ENCODE data around the gene NXPE3.

Gene NXPE3

DNA sequence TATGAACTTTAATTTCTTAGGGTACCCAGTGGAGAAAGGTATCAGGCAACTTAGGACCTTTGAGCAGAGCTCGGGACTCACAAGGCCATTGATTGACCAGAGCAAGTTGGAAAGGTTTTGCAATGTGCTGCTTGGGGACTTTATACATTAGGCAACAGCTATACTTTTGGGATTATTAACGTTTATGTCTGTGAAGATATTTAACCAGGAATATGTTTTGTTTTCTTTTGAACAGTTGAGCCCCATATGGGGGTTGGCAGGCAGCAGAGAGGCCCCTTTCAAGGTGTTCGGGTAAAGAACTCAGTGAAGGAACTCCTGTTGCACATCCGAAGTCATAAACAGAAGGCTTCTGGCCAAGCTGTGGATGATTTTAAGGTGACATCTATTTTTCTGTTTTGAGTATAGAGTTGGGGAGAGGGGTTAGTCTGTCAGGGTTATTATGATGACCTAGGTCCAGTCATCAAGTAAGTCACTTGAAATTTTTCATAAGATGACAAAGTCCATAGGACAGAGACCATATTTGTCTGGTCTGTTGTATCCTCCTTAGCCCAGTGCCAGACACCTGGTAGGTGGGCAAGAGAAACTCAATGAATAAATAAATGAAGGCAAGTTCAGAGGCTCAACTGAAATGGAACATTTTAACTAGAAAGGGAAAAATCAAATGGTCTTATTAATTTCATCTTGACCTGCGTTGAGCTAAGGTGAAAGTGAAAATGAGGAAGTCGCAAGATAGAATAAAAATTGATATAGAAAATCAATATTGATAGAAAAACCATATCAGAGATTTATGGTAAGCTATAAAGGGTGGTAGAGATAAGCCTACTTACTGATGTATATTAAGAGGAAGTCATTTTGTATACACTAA is 73.1 kb downstream of the NXPE3 start:
- no peak for DNase-seq (ENCODE audit: low read depth)
- H3K4me3 ChIP-seq (ENCODE audit: low read length) = peak overlapping the region; percentile 88
- TF ChIP-seq CTCF (IDR thresholded peaks at IDR 0.05; ENCODE audit: insufficient read depth, low read depth, low read length, missing control alignments) = no peak

GRCh38 chr3:101852983-101853840 is 74.2 kb downstream of the NXPE3 start:
- DNase-seq (ENCODE audit: low read depth) = no peak
- no peak overlapping the region for H3K4me3 ChIP-seq (ENCODE audit: low read length)
- TF ChIP-seq CTCF (IDR thresholded peaks at IDR 0.05; ENCODE audit: insufficient read depth, low read depth, low read length, missing control alignments) = no peak

DNA sequence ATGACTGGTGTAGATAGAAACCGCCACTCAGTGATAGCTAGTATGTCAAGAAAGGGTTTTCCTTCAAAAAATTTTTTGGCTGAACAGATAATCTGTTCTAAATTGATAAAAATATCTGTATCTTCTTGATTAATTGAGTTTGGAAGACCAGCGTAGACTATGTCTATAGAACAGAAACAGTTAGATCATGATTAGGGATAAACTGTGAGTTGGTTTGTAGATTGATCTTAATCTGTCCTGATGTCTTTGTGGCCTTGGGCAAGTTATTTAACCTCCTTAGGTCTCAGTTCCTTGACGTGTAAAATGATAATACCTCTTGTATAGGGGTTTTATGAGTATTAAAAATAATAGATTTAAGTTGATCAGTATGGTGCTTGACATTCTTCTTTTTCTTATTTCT is 75.0 kb downstream of the NXPE3 start:
- TF ChIP-seq CTCF (IDR thresholded peaks at IDR 0.05; ENCODE audit: insufficient read depth, low read depth, low read length, missing control alignments) = no peak
- DNase-seq (ENCODE audit: low read depth) = no peak
- H3K4me3 ChIP-seq (ENCODE audit: low read length) = no peak overlapping the region

DNA sequence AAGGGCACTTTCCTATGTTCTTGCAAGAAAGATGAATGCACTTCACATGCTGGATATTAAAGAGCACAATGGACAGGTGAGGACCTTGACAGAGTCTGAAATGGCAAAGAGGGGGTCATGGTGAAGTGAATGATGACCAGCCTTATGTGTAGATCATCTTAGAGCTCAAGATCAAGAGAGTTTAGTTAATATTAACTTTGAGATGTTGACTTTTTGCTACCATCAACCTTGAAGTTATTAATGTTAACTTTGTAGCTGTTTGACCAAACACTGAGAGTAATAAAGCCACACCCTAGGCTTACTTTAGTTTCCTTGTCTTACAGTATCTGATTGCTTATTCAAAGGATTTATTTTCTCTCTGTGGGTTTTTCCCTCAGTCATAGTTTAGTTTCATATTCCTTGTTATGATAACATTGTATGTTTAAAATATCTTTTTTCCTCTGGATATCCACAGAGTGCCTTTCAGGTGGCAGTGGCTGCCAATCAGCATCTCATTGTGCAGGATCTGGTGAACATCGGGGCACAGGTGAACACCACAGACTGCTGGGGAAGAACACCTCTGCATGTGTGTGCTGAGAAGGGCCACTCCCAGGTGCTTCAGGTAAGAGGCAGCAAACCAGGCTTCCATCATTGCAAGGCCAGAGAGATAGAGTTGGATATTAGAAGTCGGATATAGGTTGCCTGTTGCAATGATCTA is 75.7 kb downstream of the NXPE3 start:
- no peak for DNase-seq (ENCODE audit: low read depth)
- no peak overlapping the region for H3K4me3 ChIP-seq (ENCODE audit: low read length)
- TF ChIP-seq CTCF (IDR thresholded peaks at IDR 0.05; ENCODE audit: insufficient read depth, low read depth, low read length, missing control alignments) = no peak

- no peak overlapping the region for H3K4me3 ChIP-seq (ENCODE audit: low read length)
Measured at GRCh38 chr3:101857301-101857741, 78.3 kb downstream of the NXPE3 start.

More at GRCh38 chr3:101857301-101857741, 78.3 kb downstream of the NXPE3 start:
- TF ChIP-seq CTCF (IDR thresholded peaks at IDR 0.05; ENCODE audit: insufficient read depth, low read depth, low read length, missing control alignments) = no peak
- no peak for DNase-seq (ENCODE audit: low read depth)

Measured in epithelial cell of esophagus (primary cell).